Measurements from ENCODE around the gene RENBP.

RENBP gene

DNA sequence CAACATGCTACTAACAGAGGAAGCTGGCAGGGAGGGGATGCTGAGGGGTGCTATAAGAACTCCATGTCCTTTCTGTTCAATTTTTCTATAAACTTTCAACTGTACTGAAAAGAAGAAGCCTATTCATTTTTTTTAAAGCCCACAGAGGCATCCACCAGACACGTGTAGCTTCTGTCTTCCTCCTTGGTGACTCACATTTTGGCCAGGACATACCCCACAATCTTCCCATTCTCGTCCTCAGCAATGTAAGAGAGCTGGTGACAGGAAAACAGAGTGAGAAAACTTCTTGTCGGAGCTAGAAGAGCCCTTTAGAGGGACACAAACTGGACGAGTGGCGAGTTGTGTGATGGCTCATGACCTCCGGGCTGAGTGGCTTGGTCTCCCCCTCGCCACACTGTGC is 10.7 kb downstream of the RENBP start:
- no peak for DNase-seq (ENCODE audit: low spot score)

DNA sequence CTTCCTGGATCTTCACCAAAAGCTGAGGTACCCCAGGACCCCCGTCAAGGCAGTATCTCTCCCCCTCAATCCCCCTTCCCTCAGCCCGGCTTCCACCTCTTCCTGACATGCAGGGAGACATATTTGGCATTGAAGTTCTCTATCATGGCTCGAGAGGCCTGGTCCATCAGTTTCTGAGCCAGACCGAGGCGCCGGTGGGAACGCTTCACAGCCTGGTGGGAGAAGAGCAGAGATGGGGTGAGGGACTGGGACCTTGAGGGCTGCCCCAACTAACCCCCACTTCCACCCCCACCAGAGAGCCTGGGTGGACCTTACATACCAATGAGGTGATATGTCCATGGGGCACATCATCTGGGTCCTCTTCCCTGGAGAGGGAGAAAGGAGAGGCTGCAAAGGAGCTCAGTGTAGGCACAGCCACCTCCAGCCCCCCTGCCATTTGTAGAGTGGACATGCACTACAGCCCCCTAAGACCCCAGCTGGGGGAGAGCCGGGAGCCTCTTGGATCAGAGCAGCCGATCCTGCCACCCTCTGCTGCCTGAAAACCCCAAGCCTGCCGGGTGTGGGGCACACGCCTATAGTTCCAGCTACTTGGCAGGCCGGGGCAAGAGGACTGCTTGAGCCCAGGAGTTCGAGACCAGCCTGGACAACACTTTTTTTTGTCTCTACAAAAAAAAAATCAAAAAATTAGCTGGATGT is 12.1 kb downstream of the RENBP start:
- no peak for DNase-seq (ENCODE audit: low spot score)

DNA sequence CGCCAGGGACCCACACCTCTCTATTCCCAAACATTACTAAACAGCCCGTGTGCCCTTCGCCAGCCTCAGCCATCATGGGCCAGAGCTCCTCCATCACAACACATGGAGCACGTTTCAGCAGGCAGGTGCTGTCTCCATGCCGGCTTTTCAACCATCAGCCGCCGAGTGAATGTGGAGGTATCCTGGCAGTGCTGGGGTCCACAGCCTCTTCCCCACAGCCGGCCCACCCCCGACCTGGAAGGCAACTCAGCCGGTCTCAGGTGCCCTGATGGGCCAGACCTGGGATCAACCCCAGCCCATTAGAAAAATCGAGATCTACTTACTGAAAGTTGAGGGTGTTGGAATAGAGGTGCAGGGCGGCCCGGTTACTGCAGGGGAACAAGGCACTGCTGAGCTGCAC is 12.7 kb downstream of the RENBP start:
- no peak for DNase-seq (ENCODE audit: low spot score)

DNA sequence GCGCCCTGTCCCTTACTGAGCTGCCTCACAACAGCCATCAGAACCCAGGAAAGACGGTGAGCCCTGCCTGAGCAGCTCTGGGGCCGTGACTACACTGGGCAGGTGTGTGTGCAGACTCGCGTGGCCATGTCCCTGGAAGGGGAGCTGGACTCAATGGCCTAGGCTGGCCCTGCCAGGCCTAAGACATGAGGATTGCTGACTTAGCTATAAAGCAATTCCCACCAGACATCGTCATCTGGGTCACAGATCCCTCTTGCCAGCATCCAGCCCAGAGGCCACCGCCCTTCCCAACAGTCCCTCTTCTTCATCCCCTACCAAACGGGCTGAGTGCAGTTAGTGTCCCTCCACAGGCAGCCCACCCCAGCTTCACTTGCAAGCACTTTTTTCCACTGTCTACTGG is 13.3 kb downstream of the RENBP start:
- DNase-seq (ENCODE audit: low spot score): no peak

DNA sequence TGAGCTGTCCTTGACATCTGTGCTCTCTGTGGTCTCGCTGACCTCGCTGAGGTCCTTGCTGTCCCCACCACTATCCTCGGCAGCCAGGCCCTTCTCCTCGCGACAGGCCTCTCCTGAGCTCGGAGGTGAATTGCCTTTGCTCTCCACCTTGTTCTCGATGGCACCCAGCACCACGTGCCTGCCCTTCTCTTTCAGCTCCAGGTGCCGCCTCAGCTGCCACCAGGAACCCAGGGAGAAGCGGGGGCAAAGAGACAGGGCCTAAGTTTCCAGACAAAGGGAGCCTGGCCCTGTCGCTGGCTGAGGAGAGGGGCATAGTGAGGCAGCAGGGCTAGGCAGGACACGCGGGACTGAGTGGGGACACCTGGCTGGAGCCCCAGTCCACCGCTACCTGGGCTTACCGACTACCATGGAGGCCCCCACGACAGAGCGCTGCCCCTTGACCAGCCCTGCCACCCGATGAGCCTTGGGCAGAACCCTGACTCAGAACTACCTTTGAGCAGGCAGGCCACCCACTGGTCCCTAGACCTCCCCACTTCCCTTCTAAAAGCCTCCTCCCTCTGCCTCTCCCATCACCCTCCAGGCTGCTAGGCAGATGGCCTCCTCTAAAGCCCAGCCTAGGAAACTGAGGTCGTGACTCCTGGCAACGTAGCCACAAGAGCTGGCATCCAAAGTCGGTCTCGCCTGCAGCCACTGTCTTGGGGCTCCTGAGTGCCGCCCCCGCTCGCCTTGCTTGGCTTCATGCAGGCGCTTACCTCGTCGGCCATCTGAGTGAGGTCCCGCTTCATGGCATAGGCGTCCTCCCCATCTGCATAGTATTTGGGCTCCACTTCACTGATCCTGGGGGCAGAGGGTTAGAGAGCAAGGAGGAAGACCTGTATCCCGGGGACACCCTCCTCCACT is 14.2 kb downstream of the RENBP start:
- no peak for DNase-seq (ENCODE audit: low spot score)

DNA sequence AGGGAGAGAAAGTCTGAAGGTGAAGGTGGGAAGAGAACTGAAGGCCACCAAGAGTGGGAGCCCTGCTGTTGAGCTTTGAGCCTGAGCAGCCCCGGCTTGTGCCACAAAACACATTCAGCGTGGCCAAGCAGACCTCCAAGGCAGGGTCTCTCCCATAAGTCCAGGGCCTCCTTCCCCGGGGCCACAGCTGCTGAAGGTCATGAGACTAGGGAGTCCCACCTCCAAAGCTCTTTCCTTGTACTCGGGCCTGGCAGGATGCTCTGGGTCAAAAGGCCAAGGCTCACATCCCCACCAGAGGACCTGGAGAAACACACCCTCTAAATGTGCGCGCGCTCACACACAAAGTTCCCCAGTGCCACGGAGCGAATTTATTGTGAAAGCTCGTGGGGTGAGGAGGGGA is 14.9 kb downstream of the RENBP start:
- no peak for DNase-seq (ENCODE audit: low spot score)

DNA sequence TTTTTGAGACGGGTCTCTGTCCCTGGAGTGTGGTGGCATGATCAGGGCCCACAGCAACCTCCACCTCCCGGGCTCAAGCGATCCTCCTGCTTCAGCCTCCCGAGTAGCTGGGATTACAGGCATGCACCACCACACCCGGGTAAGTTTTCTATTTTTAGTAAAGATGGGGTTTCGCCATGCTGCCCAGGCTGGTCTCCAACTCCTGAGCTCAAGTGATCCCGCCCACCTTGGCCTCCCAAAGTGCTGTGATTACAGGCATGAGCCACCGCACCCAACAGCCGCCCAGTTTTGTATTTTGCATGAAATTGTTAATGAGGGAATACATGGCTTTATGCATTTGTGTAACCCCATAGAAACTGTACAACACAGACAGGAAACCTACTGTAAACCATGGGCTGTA is 15.6 kb downstream of the RENBP start:
- peak; percentile 23 for DNase-seq (ENCODE audit: low spot score)

DNA sequence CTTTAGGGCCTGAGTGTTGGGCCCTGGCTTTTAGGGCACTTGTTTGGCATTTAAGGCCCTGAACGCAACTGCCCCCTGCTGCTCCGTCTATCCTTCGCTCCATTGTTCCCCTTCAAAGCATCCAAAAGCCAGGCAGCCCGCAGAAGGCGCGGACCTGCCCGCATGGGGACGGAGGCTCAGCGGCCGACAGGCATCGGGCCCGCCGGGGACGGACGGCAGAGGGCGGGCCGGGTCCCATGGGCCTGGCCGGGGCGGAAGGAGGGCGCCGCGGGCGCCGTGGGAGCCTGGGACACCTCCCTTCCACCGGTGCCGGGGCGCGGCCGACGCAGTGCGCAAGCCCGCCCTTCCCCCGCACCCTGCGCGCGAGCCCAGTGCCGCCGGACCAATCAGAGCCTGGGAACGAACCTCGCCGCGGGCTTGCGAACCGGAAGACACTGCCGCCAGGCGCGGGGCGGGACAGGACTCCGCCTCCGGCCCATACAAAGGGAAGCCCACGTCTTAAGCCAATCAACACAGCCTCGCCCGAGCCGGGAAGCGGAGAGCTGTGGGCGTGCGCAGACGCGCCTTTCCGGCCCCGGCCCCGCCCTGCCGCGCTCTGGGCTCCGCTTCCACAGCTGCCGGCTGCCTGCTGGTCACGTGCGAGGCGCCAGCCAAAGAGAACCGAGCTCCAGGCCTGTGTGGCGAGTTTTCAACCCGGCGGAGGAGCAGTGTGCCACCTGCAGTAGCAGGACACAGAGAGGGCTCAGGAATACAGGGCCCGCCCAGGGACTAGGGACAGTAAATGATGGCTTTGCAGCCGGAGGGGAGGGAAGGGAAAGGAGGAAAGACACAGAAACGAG is 16.3 kb downstream of the RENBP start:
- DNase-seq (ENCODE audit: low spot score): peak; percentile 94

DNA sequence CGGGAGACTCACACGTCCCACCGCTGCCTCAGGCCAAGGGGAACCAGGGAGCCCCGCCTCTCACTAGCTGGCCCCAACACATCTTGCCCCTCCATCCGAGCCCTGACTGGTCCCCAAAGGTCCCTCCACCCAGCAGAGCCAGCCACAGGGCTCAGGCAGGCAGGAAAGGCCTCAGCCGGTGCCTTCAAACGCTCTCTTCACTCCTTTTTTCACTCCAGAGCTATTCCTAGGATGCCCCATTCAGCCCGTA is 16.8 kb downstream of the RENBP start:
- peak; percentile 60 for DNase-seq (ENCODE audit: low spot score)

DNA sequence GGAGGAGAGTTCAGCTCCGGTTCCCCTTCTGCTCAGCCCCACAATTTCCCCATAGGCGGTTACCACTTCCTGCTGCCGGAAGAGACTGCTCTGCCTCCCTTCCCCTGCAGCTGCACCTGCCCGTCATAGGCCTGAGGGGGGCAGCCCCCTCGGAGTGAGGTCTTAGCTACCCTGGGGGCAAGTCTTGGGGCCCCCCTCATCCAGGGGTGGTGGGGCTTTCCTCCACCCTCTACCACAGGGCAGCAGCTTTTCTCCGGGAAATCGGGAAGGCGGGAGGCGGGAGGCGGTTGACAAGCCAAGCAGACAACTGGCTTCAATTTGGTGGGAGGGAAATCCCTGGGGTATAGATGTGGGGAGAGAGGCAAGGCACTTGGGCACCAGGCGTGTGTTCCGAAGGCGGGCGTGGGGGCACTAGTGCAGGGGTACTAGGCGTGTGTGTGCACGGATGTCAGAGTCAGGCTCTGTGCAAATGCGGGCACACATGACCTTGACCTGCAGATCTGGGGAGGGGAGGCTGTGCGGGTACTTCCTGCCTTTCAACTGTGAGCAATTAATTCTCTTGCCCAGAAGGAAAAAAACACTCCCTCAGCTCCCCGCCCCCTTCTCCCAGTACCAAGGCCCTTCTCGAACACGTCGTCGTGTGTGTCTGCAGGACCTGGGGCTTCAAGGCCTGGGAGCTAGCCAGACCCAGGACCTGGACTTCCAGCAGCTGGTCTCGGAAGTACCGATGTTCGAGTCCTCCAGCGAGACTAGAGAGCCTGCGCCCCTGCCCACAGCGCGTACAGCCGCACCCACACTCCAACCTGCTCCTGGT is 17.4 kb downstream of the RENBP start:
- peak; percentile 92 for DNase-seq (ENCODE audit: low spot score)

DNA sequence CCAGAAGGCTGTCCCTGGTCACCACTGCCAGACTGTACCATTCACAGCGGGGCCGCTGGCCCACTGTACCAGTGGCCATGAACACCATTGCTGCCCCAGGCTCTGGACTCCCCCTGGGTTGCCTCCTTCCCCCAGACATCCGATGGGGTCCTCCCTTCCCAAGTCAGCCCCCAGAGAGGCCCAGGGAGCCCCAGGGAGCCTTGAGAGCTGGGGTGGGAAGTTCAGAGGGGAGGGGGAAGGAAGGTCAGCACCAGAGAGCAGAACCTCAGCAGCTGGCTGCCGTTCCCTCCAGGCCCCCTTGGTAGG is 17.9 kb downstream of the RENBP start:
- DNase-seq (ENCODE audit: low spot score): no peak

DNA sequence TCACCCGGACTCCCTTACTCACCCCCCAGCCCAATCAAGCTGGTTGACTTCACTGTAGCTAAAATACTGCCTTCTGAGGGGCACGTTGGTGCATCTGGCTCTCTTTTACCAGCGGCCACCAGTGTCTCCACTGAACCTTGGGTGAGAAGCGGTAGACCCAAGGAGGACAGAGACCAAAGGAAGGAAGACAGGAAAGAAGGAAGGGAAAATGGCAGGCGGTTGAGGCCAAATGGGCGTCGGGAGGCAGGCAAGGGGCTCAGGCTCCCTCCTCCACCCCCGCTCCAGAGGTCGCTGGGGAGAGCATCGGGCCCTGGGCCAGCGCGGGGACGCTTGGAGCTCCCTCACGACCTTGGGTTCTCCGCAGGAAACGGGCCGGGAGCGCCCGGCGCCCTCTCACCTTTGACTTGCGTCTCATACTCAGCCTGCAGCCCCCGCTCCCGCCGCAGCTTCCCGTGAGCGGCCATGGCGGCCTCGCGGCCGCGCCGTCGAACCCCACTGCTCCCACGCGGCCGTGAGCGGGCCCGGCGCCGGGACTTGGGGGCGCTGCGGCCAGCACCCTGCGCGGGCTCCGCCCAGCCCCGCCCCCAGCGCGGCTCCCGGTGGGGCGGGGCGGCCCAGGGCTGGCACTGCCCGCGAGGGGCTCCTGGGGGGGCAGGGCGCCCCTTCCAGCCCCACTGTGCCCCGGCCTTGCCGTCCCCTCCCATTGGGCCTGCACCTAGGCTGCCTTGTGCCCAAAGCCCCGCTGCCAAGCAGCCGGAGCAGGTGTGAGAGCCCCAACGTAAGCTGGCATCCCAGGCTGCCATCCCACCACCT is 18.5 kb downstream of the RENBP start, which contains the start of gene ARHGAP4:
Gene ARHGAP4 (minus strand): TSS at position 526 of the 813 bp plus-strand sequence. CDS start 62 bp downstream, at position 464.
- DNase-seq (ENCODE audit: low spot score): peak; percentile 55

DNA sequence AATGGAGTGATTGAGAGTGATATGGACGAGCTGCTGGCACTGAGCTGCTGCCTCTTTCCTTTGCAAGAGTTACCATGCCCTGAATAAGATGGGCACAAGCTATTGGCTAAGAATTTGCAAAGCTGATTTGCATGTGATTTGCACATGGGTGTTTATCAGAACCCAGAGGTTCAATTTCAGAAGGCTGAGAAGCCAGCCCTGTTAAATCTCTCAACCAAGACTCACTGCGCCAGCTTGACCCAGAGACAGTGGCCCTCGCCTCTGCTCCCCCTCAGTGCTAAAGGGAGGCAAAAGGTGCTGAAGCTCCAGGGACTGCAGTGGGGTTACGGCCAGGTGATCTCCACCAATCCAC is 19.1 kb downstream of the RENBP start:
- DNase-seq (ENCODE audit: low spot score): peak; percentile 85

DNA sequence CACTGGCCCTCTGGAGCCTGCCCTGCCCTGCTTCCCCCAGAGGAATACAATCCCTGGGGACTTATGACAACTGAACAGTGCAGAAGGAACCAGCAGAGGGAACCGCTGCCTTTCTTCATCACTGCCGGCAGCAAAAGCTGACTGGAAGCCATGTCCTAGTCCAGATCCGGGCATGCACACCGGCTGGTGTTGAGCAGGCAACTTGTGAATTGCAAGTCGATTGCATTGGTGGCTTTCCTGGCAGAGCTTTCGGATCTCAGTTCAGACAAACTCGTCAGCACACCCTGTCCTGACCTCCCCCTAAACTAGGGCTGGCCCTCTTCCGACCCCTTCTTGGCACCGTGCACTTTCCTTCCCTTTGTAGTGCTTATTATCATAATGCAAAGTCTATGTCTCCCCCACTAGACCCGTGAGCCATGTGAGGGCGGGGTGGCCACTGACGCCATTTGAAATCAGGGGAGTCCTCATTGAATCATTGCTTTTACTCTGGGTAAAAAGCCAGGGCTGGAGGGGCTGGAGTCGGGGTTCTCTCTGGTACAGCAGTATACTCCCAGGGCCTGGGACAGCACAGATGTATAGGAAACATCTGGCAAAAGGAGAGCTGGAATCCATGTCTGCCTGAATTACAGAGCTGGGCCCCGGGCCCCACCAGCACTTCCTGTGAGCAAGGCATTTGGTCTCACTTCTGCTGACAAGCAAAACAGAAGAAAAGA is 20.1 kb downstream of the RENBP start:
- peak; percentile 62 for DNase-seq (ENCODE audit: low spot score)

DNA sequence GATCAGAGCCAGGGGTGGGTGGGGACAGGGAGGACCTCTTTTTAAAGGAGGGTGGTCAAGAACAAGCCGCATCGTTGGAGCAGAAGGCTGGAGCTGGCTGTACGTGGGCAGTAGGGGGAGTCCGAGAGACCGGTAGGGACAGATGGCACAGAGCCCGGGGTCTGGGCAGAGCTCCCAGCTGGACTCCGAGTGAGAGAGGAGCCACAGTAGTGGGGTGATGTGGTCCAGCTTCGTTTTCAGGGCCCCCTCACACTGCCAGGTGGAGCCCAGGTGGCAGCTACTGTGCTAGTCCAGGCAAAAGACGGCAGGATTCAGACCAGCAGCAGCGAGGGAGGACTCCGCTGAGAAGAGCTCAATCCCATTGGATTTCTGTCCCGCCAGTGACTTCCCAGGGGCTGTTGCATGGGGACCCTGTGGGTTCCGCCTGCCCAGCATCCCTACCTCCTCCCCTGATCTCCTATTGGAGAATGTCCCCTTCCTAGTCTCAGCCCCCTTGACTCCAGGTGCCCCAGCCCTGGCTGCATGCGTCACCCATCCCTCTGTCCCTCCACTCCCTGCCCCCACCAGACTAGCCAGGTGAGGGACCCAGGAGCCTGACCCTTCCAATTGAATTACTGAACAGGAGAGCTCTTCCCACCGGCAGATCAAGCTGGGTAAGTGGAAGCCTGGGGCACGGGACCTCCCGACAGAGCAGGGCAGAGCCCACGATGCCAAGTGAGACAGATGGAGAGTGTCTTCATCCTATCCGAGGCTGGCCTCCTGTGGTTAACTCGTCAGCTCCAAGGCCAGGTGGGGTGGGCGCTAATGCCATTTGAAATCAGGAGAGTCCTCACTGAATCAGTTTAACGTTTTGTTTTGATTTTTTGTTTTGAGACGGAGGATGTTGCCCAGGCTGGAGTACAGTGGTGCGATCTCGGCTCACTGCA is 21.2 kb downstream of the RENBP start:
- DNase-seq (ENCODE audit: low spot score): no peak

DNA sequence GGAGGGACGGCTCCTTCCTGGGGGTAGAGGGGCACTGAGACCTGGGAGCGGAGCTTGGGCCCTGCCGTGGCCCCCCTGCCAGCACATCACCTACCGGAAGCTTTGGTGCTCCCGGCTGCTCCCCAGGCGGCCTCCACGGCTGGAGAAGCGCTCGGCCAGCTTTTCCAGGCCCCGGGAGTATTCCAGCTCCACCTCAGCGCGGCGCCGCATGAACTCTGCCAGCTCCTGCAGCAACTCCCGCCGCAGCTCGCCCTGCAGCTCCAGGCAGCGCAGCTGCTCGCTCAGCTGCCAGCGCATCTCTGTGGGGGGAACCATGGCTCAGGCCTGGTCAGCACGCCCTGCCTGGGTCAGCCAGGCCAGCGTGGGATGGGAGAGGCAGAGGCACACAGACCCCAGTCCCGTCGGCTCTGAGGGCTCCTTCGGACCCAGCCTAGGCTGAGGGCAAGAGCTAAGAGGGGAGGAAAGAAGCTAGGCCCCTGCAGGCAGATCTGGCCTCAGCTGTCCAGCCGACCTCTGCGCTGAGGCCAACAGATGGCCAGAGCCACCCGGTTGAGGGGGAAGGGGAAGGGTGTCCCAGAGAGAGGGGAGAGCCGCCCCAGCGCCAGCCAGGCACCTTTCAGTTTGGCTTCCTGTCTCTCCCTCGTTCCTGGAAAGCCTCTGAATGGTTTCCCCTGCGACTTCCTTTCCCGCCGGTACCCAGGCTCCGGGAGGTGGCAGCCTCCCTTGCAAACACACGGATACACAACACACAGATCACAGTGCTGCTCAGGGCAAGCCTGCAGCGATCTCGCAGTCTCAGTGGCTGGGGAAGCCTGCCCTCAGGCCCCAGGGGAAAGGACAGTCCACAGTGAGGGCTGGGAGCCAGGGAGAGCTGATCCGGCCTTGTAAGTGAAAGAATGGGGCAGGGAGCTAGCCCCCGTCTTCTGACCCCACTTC is 22.7 kb downstream of the RENBP start:
- no peak for DNase-seq (ENCODE audit: low spot score)

DNA sequence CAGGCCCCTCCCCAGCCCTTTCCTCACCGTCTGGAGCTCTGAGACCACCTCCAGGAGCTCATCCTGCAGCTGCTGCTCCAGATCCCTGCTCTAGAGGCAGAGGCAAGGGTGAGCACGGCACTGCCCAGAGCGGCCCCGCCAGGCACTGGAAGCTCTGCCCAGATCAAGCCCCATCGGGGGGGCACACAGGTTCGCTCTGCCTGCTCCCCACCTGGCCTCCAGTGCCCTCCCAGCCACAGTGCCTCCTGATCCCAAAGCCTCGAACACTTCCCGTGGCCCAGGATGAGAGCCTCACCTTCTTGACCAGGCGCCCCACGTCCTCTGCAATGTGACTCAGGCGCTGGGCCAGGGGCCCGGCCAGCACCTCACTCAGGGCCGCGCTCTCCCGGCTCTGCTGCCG is 23.4 kb downstream of the RENBP start:
- DNase-seq (ENCODE audit: low spot score): no peak

DNA sequence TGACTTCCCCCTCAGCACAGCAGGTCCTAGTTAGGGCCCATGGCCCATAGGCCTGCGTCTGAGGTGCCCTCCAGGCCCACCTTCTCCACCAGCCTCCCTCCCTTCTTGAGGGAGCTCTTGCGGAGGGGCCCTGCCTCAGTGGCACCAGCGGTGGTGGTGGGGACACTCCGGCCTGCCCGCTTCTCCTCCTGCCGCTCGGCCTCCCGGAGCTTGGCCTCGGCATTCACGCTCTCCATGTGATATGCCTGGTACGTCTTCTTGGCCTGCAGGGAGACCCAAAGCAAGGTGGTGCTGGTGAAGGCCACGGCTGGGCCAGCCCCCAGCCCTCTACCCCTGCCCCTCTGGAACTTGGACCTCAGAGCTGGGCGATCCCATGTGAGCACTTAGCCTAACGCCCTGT is 23.9 kb downstream of the RENBP start:
- no peak for DNase-seq (ENCODE audit: low spot score)

Measured in NAMALWA (cell line).